ENCODE results near the gene WDR47. TPM values are rescaled to one million over a fixed set of nuclear protein-coding genes. Genes with fewer than 3 reads are reported as not detected.

WDR47 gene
- polyA plus RNA-seq, 1 donor from 2014 or later = 65.7 TPM

GRCh38 chr1:108961198-108961597 lies 80.7 kb downstream of the WDR47 start:
- Histone ChIP-seq H2AFZ (ENCODE audit: low read depth, low read length) (no peak overlapping the region), H3K9me3 (ENCODE audit: low read length) (no peaks in the 10 kb centered on the region), H3F3A (ENCODE audit: insufficient read depth, low read length, poor library complexity, severe bottlenecking) (no peaks in the 10 kb centered on the region), H3K27ac (ENCODE audit: low read length) (no peak overlapping the region), H3K4me3 (ENCODE audit: low read length) (no peak overlapping the region), H4K20me1 (ENCODE audit: insufficient read depth) (no peaks in the 10 kb centered on the region), H3K27me3 (ENCODE audit: insufficient read depth, low read depth, low read length) (no peaks in the 10 kb centered on the region), H3K79me2 (replicated peaks; ENCODE audit: insufficient read depth, low read length) (peaks cover 11% of the 10 kb centered on the region), H3K9ac (ENCODE audit: low read length) (no peak overlapping the region), H3K4me2 (ENCODE audit: low read length) (no peak overlapping the region), H3K36me3 (ENCODE audit: insufficient read depth, low read length) (no peaks in the 10 kb centered on the region), H3K9me2 (ENCODE audit: insufficient read depth, low read length) (no peaks in the 10 kb centered on the region)
- TF ChIP-seq REST (IDR thresholded peaks at IDR 0.05; ENCODE audit: borderline replicate concordance) = no peak
- no peak for TF ChIP-seq EZH2 (IDR thresholded peaks at IDR 0.05; ENCODE audit: borderline replicate concordance, insufficient read depth, low read length, poor library complexity, severe bottlenecking)
- TF ChIP-seq EP300 (conservative IDR thresholded peaks at IDR 0.05; ENCODE audit: poor library complexity, severe bottlenecking) = no peak
- no peak for TF ChIP-seq RAD21 (conservative IDR thresholded peaks at IDR 0.05)
- no peak for TF ChIP-seq SMC3 (conservative IDR thresholded peaks at IDR 0.05; ENCODE audit: poor library complexity)
- TF ChIP-seq POLR2AphosphoS5 (IDR thresholded peaks at IDR 0.05) = no peak
- no peak for TF ChIP-seq TAF1 (IDR thresholded peaks at IDR 0.05; ENCODE audit: low read depth)
- no peak for TF ChIP-seq CTCF (IDR thresholded peaks at IDR 0.05; ENCODE audit: poor library complexity, severe bottlenecking)
- no peak for TF ChIP-seq MXI1 (conservative IDR thresholded peaks at IDR 0.05; ENCODE audit: poor library complexity, severe bottlenecking)

GRCh38 chr1:108960719-108961118 lies 81.2 kb downstream of the WDR47 start:
- Histone ChIP-seq H3K79me2 (replicated peaks; ENCODE audit: insufficient read depth, low read length) (peaks cover 11% of the 10 kb centered on the region), H3K27me3 (ENCODE audit: insufficient read depth, low read depth, low read length) (no peaks in the 10 kb centered on the region), H3K9me3 (ENCODE audit: low read length) (no peaks in the 10 kb centered on the region), H3K4me2 (ENCODE audit: low read length) (no peak overlapping the region), H3K4me3 (ENCODE audit: low read length) (no peak overlapping the region), H4K20me1 (ENCODE audit: insufficient read depth) (no peaks in the 10 kb centered on the region), H3F3A (ENCODE audit: insufficient read depth, low read length, poor library complexity, severe bottlenecking) (no peaks in the 10 kb centered on the region), H3K9me2 (ENCODE audit: insufficient read depth, low read length) (no peaks in the 10 kb centered on the region), H3K27ac (ENCODE audit: low read length) (no peak overlapping the region), H2AFZ (ENCODE audit: low read depth, low read length) (no peak overlapping the region), H3K9ac (ENCODE audit: low read length) (no peak overlapping the region), H3K36me3 (ENCODE audit: insufficient read depth, low read length) (no peaks in the 10 kb centered on the region)
- TF ChIP-seq RAD21 (conservative IDR thresholded peaks at IDR 0.05) = no peak
- TF ChIP-seq EZH2 (IDR thresholded peaks at IDR 0.05; ENCODE audit: borderline replicate concordance, insufficient read depth, low read length, poor library complexity, severe bottlenecking) = no peak
- TF ChIP-seq POLR2AphosphoS5 (IDR thresholded peaks at IDR 0.05) = no peak
- TF ChIP-seq SMC3 (conservative IDR thresholded peaks at IDR 0.05; ENCODE audit: poor library complexity) = no peak
- no peak for TF ChIP-seq TAF1 (IDR thresholded peaks at IDR 0.05; ENCODE audit: low read depth)
- TF ChIP-seq MXI1 (conservative IDR thresholded peaks at IDR 0.05; ENCODE audit: poor library complexity, severe bottlenecking) = no peak
- no peak for TF ChIP-seq EP300 (conservative IDR thresholded peaks at IDR 0.05; ENCODE audit: poor library complexity, severe bottlenecking)
- no peak for TF ChIP-seq CTCF (IDR thresholded peaks at IDR 0.05; ENCODE audit: poor library complexity, severe bottlenecking)
- TF ChIP-seq REST (IDR thresholded peaks at IDR 0.05; ENCODE audit: borderline replicate concordance) = no peak

All from neural cell (in vitro differentiated cells).